Suppressor macrophage (primary cell): ENCODE measurements around the gene NKAIN2.

Experiments
- DNase-seq, 4 experiments: peaks; one replicate each; pipeline ENCODE4 v3.0.0-alpha.2; 2020 to 2022

The NKAIN2 gene

DNA sequence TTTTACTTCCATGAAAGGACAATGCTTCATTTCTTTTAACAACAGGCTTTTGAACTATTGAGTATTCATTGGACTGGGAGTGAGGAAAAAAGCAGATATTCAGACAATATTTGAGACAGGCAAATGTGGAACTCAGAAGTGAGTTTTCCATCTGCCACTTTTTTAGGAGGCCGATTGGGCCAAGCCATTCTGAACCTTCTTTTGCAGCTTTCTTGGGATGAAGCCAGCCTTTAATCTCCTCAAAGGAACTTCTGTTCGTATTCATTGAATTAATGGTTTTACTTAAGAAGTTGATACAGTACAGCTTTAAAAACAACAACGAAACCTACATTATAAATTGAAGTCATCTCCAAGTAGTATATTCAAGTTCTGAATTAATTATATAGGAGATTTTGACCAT is 971.5 kb downstream of the NKAIN2 start:
- no peak for DNase-seq

DNA sequence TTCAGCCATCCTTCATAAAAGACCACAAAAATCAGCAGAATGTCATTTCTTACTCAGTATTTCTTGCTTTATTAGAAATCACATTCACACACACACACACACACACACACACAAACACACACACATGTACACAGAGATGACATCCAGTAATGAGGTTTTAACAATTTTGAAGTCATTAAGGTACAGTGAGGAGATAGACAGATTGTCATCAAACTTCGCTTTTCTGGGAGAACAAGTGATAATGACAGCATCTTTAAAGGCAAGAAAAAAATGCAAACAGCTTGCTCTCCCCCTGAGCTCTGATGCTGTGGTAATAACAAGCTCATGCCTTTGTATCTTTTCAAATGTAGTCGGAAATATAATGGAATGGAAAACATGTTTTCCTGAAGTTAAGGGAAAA is 974.2 kb downstream of the NKAIN2 start:
- no peak for DNase-seq

DNA sequence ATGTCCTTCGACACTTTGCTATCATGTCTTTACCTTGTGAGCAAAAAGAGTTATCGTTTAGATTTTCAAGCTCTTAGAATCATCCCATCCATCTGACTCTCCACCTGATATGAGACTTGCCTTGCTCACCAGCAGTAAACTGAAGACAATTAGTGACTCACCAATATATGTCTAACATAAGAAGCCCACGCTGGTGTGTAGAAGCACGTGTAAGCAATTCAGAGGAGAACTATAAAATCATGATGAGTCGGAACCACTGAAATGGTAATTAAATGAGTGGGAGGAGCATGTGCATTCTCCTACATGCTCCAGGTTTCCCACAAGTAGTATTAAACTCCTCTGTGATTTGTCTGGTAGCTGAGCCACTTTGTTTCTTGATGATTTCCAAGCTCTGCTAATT is 977.0 kb downstream of the NKAIN2 start:
- no peak for DNase-seq

DNA sequence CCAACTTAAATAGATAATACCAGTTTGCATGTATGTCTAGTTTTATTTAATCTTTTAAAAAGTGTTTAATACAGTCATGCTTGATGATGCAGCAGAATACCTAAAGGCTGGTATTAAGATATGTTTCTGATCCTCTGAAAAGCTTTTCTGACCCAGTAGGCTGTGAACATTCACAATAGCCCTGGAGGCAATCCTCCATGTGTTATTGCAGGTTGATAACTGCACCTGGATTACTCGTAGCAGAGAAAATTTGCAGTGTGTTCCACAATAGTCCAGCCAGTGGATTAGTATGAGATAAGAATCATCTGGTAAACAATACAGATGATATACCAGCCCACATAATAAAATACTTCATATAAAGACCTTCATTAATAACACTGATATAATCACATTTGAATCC is 979.7 kb downstream of the NKAIN2 start:
- no peak for DNase-seq

DNA sequence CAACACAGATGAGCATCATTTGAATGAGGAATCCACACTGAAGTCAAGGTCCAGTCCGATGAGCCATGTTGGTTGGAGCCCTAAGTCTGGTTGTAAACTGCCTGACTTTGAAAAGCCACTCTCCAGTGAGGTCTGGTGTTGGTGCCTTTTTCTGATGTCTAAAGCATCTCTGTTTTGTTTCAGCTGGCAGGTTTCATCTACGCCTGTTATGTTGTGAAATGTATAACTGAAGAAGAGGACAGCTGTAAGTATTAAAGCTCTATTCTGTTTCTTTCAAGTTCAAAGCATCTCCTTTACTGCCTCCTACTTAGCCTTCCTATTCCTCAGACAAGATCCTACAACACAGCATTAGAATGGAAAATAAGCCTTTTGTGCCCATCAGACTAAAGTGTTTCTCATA is 987.5 kb downstream of the NKAIN2 start:
- no peak for DNase-seq

DNA sequence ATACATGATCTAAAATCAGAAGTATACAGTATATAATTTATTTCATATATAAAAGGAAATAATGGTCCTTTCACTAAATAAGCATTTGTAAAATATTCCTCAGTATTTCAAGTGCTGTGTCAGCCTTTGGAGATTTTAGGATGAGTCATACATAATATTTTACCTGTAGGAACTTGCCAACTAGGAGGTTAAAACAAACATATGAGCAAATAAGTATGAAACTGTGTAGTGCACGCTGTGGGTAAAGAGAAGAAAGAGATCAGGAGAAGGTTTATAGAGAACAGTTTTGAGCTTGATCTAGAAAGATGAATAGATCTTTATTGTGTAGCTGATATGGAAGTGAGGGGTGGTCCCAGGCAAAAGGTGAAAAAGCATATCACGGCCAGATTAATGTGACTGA is 988.7 kb downstream of the NKAIN2 start:
- DNase-seq, result no peak

DNA sequence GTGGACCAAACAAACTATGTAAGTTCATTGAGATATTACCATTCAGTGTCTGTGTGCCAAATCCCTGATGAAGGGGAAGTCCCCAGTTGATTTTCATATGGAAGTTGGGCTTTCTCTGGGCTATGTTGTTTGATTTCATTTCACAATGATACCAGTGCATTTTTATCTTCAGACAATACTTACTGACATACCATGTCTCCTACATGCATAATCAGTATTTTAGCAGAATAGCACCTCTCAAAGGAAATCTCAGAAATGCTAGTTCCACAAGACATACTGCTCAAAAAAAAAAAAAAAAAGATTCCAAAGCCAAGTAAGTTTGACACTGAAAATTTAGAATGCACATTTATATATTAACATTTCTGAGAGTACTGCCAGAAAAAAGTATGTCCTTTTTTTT is 989.7 kb downstream of the NKAIN2 start:
- DNase-seq, result no peak

DNA sequence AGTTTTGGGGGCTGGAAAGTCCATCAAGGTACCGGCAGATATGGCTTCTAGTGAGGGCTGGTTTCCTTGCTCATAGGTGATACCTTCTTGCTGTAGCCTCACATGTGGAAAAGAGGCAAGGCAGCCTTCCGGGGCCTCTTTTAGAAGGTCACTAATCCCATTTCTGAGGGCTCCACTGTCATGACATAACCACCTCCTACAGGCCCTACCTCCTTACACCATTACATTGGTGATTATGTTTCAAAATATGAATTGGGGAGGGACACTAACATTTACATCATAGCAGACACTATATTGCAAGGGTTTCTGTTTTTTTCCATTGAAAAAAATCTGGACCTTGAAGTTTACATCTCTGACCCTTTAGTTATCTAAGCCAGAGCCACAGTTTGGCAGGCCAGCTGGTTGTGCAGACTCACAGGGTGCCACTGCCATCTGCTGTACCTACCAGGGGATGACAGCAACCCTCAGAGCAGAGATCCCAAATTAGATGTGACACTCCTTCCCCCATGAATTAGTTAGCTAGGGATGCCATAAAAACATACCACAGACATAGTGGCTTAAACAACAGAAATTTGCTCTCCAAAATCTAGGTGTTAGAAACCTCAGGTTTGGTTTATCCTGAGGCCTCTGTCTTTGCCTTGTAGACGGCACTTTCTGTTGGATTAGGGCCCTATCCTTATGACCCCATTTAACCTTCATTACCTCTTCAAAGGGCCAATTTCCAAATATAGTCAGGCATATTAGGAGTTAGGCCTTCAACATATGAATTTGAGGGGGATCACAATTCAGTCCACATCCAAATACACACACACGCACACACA is 992.2 kb downstream of the NKAIN2 start:
- peak in 3 of 4 experiments; percentile 26 to 53 (median 32) for DNase-seq

DNA sequence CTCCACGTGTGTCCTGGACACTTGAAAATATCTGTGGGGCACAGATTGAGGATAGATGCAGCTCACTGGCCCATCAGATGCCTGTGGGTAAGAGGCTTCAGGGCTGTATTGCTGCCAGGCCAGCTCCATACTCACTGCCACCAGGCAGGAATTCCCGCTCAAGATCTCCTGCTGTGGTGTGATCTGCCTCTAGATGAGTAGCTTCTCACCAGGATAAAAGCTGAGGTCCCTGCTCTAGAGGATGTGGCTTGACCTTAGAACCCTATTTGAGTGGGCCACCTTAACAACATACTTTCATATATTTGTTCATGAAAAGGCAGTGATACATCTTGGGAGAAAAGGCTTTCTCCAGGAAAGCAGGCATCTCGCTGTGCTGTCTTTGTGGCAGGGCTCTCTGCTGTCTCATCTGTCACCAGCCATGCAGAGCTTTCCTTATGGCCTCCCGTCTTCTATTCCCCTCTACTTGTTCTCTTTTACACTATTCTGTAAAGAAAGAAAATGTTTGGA is 992.9 kb downstream of the NKAIN2 start:
- no peak for DNase-seq

DNA sequence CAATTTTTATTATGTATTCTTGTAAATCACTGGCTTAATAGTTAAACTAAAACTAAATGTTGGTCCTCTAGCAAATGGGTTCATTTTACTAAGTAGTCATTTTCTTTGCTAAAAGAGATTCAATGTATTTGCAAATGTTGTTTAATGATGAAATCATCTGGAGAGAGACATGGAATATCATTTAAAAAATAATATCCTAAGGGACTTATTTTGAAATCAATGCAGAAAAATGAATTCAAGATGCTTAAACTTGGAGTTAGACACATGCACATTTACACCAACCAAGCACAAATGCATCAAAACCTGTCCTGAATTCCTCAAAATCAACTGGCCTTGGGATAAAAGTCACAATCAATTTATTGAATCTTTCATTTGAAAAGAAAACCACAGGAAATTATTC is 993.6 kb downstream of the NKAIN2 start:
- no peak for DNase-seq

DNA sequence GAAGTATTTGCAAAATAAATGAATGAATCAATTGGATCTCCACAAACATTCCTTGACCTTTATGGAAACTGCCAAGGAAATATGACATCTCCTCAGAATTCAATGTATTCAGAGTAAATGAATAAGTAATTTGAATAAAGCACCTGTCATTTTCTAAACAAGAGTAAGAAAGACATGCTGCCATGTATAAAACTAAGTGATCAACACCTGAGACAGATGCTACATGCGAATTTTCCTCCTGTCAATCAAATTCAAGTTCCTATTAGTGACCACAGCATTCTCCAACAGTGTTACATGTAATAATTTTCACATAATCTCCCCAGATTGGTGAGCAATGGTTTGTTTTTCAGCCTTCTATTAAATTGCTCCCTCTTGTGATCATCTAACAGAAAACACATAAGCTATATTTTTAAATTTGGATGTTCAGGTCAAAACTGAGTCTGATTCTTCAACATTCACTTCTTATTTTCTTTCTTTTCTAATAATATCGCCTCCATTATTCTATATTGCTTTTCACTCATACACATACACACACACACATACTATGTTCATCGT is 995.4 kb downstream of the NKAIN2 start:
- DNase-seq, result no peak

DNA sequence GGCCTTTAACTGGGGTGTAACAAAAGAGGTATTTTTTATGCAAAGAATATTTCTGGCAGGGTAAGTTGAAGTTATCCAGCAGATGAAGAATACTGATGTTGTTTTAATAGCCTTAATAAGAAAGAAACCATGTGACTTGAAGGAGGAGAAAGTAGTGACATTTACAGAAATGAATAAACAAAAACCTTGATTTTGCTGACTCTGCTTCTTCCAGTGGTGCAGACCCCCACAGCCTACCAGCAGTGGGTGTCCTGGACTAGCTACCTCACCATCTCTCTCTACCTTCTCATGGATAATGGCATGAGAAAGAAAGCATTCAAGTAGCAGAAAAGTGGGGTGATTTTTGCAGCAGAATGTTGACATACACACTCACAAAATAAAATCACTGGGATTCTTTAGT is 996.0 kb downstream of the NKAIN2 start:
- DNase-seq, result no peak

DNA sequence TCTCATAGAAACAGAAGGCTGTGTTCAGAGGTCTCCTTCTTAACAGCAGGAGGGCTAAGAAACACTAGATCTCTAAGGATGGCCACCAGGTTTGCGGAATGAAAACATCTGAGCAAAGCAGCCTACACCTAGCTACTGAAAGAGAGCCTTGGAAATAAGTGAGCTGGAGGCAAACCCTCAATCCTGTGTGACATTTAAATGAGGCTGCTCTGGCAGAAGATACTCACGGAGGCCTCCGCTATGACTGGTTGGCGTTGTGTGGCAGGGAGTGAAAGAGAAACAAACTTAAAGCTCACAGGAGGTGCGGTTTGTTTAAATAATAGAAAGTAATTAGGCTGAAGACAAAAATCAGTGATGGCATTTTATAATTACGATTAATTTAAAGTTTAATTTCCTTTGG is 996.6 kb downstream of the NKAIN2 start:
- DNase-seq, result no peak

DNA sequence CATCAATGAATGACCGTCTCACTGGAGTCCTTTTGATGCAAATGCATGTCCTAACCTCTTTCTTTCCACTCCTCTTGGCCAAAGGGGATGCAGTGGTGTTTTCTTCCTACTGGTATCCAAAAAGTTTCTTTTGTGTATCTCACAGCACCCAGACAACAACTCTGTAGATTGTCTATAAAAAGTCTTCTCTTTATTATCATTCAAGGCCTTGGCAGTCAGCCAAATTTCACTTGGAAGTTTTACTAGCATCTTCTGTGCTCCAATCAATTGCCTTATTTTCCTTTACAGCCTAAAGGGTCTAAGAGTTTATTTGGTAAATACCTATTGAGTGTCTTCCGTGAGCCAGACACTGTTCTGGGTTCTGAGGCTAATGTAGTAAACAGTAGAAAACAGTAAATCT is 1008.4 kb downstream of the NKAIN2 start:
- no peak for DNase-seq

DNA sequence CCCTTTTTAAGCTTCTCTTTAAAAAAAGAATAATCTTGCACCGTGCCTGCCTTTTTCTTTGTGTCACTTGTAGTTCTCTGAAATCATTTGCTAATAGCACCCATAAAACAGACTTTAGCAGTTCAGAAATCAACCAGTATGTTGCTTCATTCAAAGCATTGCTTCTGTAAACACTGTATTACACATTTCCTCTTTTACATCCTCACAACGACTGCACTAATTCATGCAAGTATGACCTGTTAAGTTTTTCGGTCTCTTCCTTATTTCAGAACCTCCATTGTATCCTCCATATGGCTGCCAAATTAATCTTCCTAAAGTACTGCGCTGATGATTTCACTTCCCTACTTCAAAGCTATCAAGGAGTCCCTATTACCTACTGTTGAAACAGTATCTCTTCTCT is 1015.7 kb downstream of the NKAIN2 start:
- DNase-seq, result peak; percentile 31 to 84 (median 62)

DNA sequence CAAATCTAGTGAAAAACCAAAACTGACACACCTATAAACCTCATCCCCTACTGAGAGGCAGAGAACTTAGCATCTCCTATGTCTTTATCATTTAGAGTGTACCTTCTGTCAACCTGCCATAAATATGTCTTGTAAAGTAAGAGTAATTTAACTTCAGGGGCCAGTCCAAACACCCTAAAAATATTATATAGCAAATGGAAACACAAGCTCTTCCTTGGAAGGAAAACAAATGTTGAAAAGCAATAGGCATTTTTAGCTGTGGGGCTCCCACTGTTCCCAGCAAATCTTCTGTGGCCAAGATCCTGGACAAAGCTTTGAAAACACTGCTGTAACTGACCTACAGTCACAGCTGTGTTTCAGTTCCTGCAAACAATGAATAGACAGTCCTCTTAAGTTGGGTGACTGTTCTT is 1018.5 kb downstream of the NKAIN2 start:
- no peak for DNase-seq

DNA sequence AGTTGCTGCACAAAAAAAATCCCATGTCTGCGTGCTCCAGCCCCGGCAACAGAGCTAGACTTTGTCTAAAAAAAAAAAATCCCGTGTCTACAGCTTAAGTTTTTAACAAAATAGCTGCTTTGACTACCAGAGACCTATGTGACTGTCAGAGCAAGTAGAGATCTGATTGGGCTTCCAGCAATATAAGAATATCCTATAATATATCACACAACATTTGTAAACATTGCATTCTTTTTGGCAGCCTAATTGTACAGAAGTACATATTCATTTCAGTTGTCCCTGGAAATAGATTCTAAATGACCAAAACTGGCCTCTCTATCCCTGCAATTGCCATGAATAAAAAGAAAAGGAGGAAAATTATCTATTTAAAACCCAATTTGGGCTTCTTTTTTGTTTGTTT is 1019.1 kb downstream of the NKAIN2 start:
- DNase-seq, result no peak

DNA sequence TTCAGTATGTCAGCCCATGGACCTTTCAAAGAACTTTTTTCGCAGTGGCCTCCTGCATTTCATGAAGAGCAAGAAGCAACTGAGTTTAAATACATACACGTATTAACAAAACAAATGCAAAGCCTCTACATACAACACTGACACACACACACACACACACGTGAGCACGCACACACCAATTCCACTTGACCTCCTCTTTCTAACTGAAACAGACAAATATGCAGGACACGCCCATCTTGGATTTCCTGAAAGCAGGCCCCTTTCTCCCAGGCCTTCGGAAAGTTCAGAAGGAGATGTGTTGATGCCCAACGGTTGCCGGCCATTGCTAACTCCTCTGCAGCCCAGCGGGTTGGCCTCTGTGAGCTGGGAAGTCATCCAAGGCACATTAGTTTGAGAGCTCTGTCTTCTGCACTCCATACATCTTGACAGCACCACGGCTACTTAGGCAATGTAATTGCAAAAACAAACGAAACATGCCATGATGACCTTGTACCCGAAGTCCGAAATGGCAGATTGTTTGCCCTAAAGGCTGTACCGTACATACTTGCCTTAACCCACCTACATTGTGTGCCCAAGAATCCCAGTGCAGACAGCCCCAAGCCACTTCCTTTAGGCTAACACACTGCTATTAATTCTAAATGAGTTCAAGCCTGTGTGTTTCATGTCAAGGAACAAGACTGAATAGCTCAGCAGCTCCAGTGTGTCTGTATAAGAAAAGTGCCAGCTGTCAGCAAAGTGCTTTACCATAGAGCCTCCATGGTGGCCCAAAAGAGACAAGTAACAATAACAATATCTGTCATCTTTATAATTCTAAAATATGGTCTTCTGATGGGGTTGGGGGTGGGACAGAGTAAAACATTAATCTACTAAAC is 1019.8 kb downstream of the NKAIN2 start:
- DNase-seq, result no peak

DNA sequence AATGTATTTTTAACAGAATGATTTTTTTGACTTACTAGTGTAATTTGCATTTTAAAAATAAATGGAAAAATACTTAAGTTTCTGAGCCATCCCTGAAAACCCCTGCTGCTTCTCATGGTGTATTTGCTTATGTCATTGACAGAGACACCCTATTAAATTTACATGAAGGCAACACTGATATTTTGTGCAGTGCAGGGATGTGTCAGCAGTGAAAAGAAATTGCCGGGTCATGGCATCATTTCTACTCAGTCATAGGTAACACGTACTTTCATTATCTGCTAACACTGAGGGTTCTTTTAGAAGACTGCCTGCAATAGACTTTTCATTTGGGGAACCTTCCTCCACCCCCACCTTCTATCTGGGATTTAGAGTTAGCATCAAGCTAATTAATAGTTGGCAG is 1021.9 kb downstream of the NKAIN2 start:
- no peak for DNase-seq

DNA sequence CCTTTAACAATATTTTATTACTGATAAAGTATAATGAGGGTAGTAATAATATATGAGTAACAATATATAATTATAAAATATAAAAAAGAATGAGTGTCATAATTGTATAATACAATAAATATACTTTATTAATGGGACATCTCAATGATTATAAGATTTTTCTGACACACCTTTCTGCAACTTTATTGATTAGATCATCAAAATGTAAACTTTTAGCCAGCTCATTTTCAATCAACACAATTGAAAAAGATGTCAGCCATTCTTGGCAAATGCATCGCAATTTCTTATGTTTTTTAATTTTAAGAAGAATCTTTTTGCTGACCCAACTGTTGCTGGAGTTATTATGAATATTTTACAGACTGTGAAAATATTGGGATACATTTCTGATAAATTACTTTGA is 1026.2 kb downstream of the NKAIN2 start:
- no peak for DNase-seq

DNA sequence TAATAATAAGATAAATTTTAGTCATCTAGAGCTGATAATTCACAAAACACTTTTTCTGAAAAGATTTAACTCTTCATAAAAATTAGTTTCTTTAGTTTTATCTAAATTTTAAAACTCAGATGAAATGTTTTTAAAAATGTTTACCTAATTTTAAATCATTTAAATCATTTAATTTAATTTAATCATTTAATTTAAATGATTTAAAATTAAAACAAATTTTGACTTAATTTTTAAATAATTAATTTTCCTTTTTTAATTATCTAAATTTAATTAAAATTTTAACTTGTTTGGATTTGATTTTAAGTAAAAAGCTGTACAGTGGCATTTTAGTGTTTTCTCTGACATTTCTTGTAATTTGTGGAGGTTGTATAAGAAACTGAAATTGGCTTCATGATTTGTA is 1026.8 kb downstream of the NKAIN2 start:
- no peak for DNase-seq

DNA sequence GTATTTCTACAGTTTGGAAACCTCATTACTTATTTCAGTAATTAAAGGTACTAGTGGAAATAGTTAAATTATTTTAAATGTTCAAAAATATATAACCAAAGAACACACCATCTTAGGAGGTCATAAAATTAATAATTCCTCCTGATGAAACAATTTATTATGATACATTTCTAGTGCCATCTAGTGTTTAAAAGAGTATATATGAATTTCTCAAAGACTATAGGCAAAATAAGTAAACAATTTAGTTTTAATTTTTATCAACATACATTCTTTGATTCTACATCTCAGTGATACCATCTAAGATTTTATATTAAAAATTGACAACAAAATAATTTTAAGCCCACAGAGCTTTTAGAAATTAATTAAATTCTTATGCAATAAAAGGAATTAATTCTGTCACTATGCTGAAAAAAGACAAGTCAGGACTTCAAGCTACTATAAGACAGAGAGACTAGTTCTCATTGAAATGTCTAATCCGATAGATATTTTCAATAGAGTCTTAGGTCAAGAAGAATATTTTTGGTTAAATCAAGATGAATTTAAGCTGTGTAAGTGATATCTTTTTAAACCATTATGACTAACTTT is 1050.8 kb downstream of the NKAIN2 start:
- peak in 2 of 4 experiments; percentile 26 to 52 for DNase-seq

DNA sequence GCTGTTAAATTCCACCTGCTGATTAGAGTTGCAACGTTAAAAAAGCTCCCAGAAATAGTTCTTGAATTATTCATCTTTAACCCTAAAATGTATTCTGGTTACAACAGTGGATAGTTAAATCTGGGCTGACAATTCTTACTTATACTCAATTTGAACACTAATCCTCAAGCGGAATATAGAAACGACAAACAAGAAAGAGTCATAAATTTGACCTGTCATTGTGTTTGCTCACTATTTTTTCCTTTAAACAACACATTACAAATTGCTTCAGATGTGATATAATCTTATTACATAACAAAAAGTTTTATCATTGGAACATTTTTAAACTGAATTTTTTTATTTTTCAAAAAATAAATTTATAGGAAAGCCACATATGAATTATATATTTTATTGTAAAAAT is 1054.1 kb downstream of the NKAIN2 start:
- DNase-seq, result no peak
